Thyroid gland (tissue), 4 donors: Measurements from ENCODE around the gene MTHFSD. TPM values are rescaled to one million over a fixed set of nuclear protein-coding genes. Genes with fewer than 3 reads are reported as not detected.

Source experiments
- DNase-seq, 2 donors: peaks; one replicate each; pipeline ENCODE4 v3.0.0-alpha.2; 2019
- H3K27ac ChIP-seq, 3 donors: fragments of 200-600 bp; sonication (generic); 1 replicate in 2 of 3; 2 replicates in 1 of 3; pipeline ENCODE4 v1.5.1; 2016 to 2019; ENCODE audit warnings: mild to moderate bottlenecking in 1 of 3, moderate library complexity in 1 of 3
- H3K27me3 ChIP-seq: fragments of 200-600 bp; sonication (generic); one replicate; pipeline ENCODE4 v1.5.1; 2019
- H3K36me3 ChIP-seq, 2 donors: fragments of 200-600 bp; sonication (generic); one replicate each; pipeline ENCODE4 v1.5.1; 2016 to 2019
- H3K4me1 ChIP-seq, 2 donors: fragments of 200-600 bp; sonication (generic); one replicate each; pipeline ENCODE4 v1.5.1; 2017 to 2019
- H3K4me3 ChIP-seq, 3 donors: fragments of 200-600 bp; sonication (generic); replicated peaks in 1 of 3; 1 replicate in 2 of 3; 2 replicates in 1 of 3; pipeline ENCODE4 v1.5.1; 2016; ENCODE audit warnings: mild to moderate bottlenecking in 1 of 3
- H3K9me3 ChIP-seq: fragments of 200-600 bp; sonication (generic); one replicate; pipeline ENCODE4 v1.5.1; 2017
- CTCF ChIP-seq, 6 experiments: fragments of 200-600 bp in 3 of 6; fragments of 450-650 bp in 3 of 6; sonication (generic) in 3 of 6; IDR thresholded peaks; one replicate each; pipeline ENCODE4 v1.5.1; 2016 to 2019; ENCODE audit warnings: antibody characterized with exemption in 6 of 6, mild to moderate bottlenecking in 2 of 6, inconsistent platforms in 1 of 6, moderate library complexity in 1 of 6
- POLR2A ChIP-seq, 2 donors: fragments of 450-650 bp; IDR thresholded peaks; one replicate each; pipeline ENCODE4 v1.6.1; 2017; ENCODE audit warnings: antibody characterized with exemption in 2 of 2, mild to moderate bottlenecking in 2 of 2, moderate library complexity in 1 of 2
- WGBS, 2 donors: methylation state at CpG; one replicate each; pipeline ENCODE4 v1.1.5; 2017; 5-methylcytosine and 5-hydroxymethylcytosine counted together
- intact Hi-C: fragments of 100-400 bp; cut with DNase I; formaldehyde crosslinking; loops from one replicate; pipeline ENCODE4 v1.15.1; 2023
- total RNA-seq, 4 donors: library from RNA; depleted of rRNA; stranded (reverse); fragments of >200 nt; gene quantifications; one replicate each; pipeline ENCODE4 v1.2.3, GENCODE V29; 2016

Gene MTHFSD
- total RNA-seq, 4 donors from 2014 or later, result 21.2 to 27.4 (median 25.2) TPM

GRCh38 chr16:86587487-86587886 is 32.5 kb upstream of the MTHFSD start:
- intact Hi-C loops, result no loop called here
- H3K4me1 ChIP-seq, result no peaks in the 10 kb centered on the region
- DNase-seq, result no peak
- H3K36me3 ChIP-seq, result no peaks in the 10 kb centered on the region
- H3K27ac ChIP-seq, result no peak overlapping the region
- no peaks in the 10 kb centered on the region for H3K27me3 ChIP-seq
- TF ChIP-seq POLR2A (IDR thresholded peaks at IDR 0.05) (no peak), CTCF (IDR thresholded peaks at IDR 0.05) (no peak)
- no peaks in the 10 kb centered on the region for H3K9me3 ChIP-seq
- no peak overlapping the region for H3K4me3 ChIP-seq
- WGBS, 2 donors, result 94 to 96% methylated on average over 3 of the region's 3 CpGs

- TF ChIP-seq CTCF (IDR thresholded peaks at IDR 0.05) (no peak), POLR2A (IDR thresholded peaks at IDR 0.05) (no peak)
- H3K4me1 ChIP-seq, result no peaks in the 10 kb centered on the region
- H3K27ac ChIP-seq, result no peak overlapping the region
- intact Hi-C loops, result no loop called here
- no peaks in the 10 kb centered on the region for H3K36me3 ChIP-seq
- 47 to 51% methylated on average over 10 of the region's 10 CpGs for WGBS, 2 donors
- no peak for DNase-seq
- H3K4me3 ChIP-seq, result no peak overlapping the region
- no peaks in the 10 kb centered on the region for H3K9me3 ChIP-seq
- H3K27me3 ChIP-seq, result no peaks in the 10 kb centered on the region
These were observed 31.0 kb upstream of the MTHFSD start for GRCh38 chr16:86585821-86586611.

GRCh38 chr16:86584726-86585721 is 30.0 kb upstream of the MTHFSD start:
- TF ChIP-seq CTCF (IDR thresholded peaks at IDR 0.05) (no peak), POLR2A (IDR thresholded peaks at IDR 0.05) (no peak)
- intact Hi-C loops, result no loop called here
- H3K36me3 ChIP-seq, result no peaks in the 10 kb centered on the region
- no peaks in the 10 kb centered on the region for H3K9me3 ChIP-seq
- no peak overlapping the region for H3K4me3 ChIP-seq
- no peaks in the 10 kb centered on the region for H3K27me3 ChIP-seq
- no peak overlapping the region for H3K27ac ChIP-seq
- no peaks in the 10 kb centered on the region for H3K4me1 ChIP-seq
- no peak for DNase-seq
- 80 to 83% methylated on average over 12 of the region's 12 CpGs for WGBS, 2 donors

- Histone ChIP-seq H3K4me3 (no peak overlapping the region), H3K4me1 (no peaks in the 10 kb centered on the region), H3K27ac (no peak overlapping the region), H3K36me3 (no peaks in the 10 kb centered on the region), H3K9me3 (no peaks in the 10 kb centered on the region), H3K27me3 (no peaks in the 10 kb centered on the region)
- 80 to 82% methylated on average over 6 of the region's 6 CpGs for WGBS, 2 donors
- TF ChIP-seq POLR2A (IDR thresholded peaks at IDR 0.05) (no peak), CTCF (IDR thresholded peaks at IDR 0.05) (no peak)
- intact Hi-C loops, result no loop called here
- no peak for DNase-seq
These were observed 29.1 kb upstream of the MTHFSD start for GRCh38 chr16:86584071-86584685.
